HepG2 (cell line): ENCODE measurements around the gene MEP1B. TPM values are rescaled to one million over a fixed set of nuclear protein-coding genes. Genes with fewer than 3 reads are reported as not detected.
A peak's percentile ranks its signal among the peaks of the same experiment; 100 is the strongest.

Source experiments
- ATAC-seq: fragments of 200-7000 bp; cut with Tn5 transposase; 3 replicates; pipeline ENCODE4 v1.9.1; 2020; ENCODE audit warnings: mild to moderate bottlenecking, moderate library complexity
- BruUV-seq: library from RNA; stranded (reverse); fragments of 400-500 nt; replicated peaks from 2 replicates; lab custom pipeline; 2021; lab: Mats Ljungman, UMichigan
- CTCF ChIA-PET: fragments of 300-600 bp; formaldehyde crosslinking; extraction: SDS; loops from one replicate; lab custom pipeline; 2021; ENCODE audit warnings: low total read pairs, inconsistent platforms, low intra/inter-chr PET ratio; lab: Yijun Ruan, JAX
- POLR2A ChIA-PET: fragments of 350-600 bp; sonication (Branson Sonifier 250); formaldehyde crosslinking; loops from one replicate; lab custom pipeline; 2020; ENCODE audit warnings: antibody characterized with exemption, inconsistent platforms; lab: Yijun Ruan, JAX
- DNase-seq: peaks from one replicate; pipeline ENCODE4 v3.0.0-alpha.2; 2015; ENCODE audit warnings: low spot score
- FAIRE-seq: peaks from 3 replicates; lab custom pipeline; 2011; peaks lifted over from hg19 to GRCh38; lab: Jason Lieb, UNC
- H2AFZ ChIP-seq: one replicate; pipeline ENCODE4 v1.6.1; 2011; ENCODE audit warnings: low read length, inconsistent platforms
- H3K27ac ChIP-seq: fragments of 300-600 bp; 3 replicates; pipeline ENCODE4 v1.8.0; 2011; ENCODE audit warnings: mixed run types, mild to moderate bottlenecking, mixed read lengths, low read length, inconsistent platforms; ENCODE audit not compliant: insufficient read depth; ENCODE audit errors: extremely low read length
- H3K27me3 ChIP-seq, 2 experiments: fragments of 200-600 bp in 1 of 2; 2 replicates in 1 of 2; 3 replicates in 1 of 2; pipeline versions ENCODE4 v1.6.0 to v1.8.0; 2011; ENCODE audit warnings: low read length in 2 of 2, mild to moderate bottlenecking in 2 of 2, moderate library complexity in 2 of 2, inconsistent platforms in 1 of 2; ENCODE audit not compliant: insufficient read depth in 2 of 2, control insufficient read depth in 1 of 2
- H3K36me3 ChIP-seq, 2 experiments: fragments of 200-600 bp in 1 of 2; replicated peaks in 1 of 2; 2 replicates in 1 of 2; 3 replicates in 1 of 2; pipeline versions ENCODE4 v1.5.1 to v1.8.0; 2011; ENCODE audit warnings: low read length in 2 of 2, inconsistent platforms in 1 of 2; ENCODE audit not compliant: insufficient read depth in 2 of 2, control insufficient read depth in 1 of 2
- H3K4me1 ChIP-seq: 2 replicates; pipeline ENCODE4 v1.5.1; 2012; ENCODE audit warnings: low read length, inconsistent platforms; ENCODE audit not compliant: insufficient read depth
- H3K4me2 ChIP-seq: 2 replicates; pipeline ENCODE4 v1.6.0; 2011; ENCODE audit warnings: low read depth, low read length, inconsistent platforms
- H3K4me3 ChIP-seq, 3 experiments: fragments of 200-600 bp in 1 of 3; sonication (generic), shearing (Covaris generic) in 1 of 3; replicated peaks in 1 of 3; 2 replicates each; pipeline ENCODE4 v1.5.1; 2011 to 2016; ENCODE audit warnings: low read length in 3 of 3, inconsistent platforms in 2 of 3, low read depth in 2 of 3, mild to moderate bottlenecking in 2 of 3, control low read depth in 1 of 3, mixed read lengths in 1 of 3; ENCODE audit not compliant: insufficient read depth in 1 of 3
- H3K79me2 ChIP-seq: one replicate; pipeline ENCODE4 v1.6.1; 2011; ENCODE audit warnings: low read length, inconsistent platforms; ENCODE audit not compliant: insufficient read depth
- H3K9ac ChIP-seq: 2 replicates; pipeline ENCODE4 v1.6.0; 2011; ENCODE audit warnings: mild to moderate bottlenecking, low read depth, low read length, inconsistent platforms; ENCODE audit not compliant: insufficient read depth
- H3K9me3 ChIP-seq: 2 replicates; pipeline ENCODE4 v1.5.1; 2012; ENCODE audit warnings: mild to moderate bottlenecking, low read length
- H4K20me1 ChIP-seq: 2 replicates; pipeline ENCODE4 v1.6.0; 2011; ENCODE audit warnings: inconsistent platforms, mild to moderate bottlenecking, low read length, moderate library complexity; ENCODE audit not compliant: insufficient read depth
- CHD4 ChIP-seq: fragments of 200-600 bp; sonication (generic); IDR thresholded peaks from 2 replicates; pipeline ENCODE4 v1.7.0; 2017; ENCODE audit warnings: mild to moderate bottlenecking, low read length, borderline replicate concordance
- GABPB1 ChIP-seq: IDR thresholded peaks from 2 replicates; pipeline ENCODE4 v1.6.1; 2016; ENCODE audit warnings: mild to moderate bottlenecking, missing genetic modification reagents, moderate library complexity, missing compliant biosample characterization
- GATAD2A ChIP-seq: IDR thresholded peaks from 2 replicates; pipeline ENCODE4 v1.6.1; 2016
- HCFC1 ChIP-seq: fragments of 150-350 bp; IDR thresholded peaks from 2 replicates; pipeline ENCODE4 v1.6.1; 2014; ENCODE audit warnings: low read depth, low read length
- JDP2 ChIP-seq: sonication (generic); formaldehyde crosslinking; IDR thresholded peaks from 2 replicates; pipeline ENCODE4 v1.8.1; 2022; ENCODE audit warnings: missing genetic modification reagents, borderline replicate concordance
- NPAS2 ChIP-seq: sonication (generic); formaldehyde crosslinking; IDR thresholded peaks from 2 replicates; pipeline ENCODE4 v1.8.0; 2022; ENCODE audit warnings: mild to moderate bottlenecking, missing genetic modification reagents, borderline replicate concordance
- SMAD9 ChIP-seq: sonication (generic); formaldehyde crosslinking; IDR thresholded peaks from 2 replicates; pipeline ENCODE4 v1.5.1; 2020; ENCODE audit warnings: mild to moderate bottlenecking, missing genetic modification reagents
- TOE1 ChIP-seq: sonication (generic); formaldehyde crosslinking; IDR thresholded peaks from 2 replicates; pipeline ENCODE4 v1.4.0; 2020; ENCODE audit warnings: mild to moderate bottlenecking, missing genetic modification reagents
- TOPORS ChIP-seq: sonication (generic); formaldehyde crosslinking; IDR thresholded peaks from 2 replicates; pipeline ENCODE4 v1.8.0; 2023; ENCODE audit warnings: mild to moderate bottlenecking, missing genetic modification reagents
- ZBTB7A ChIP-seq: sonication (generic); formaldehyde crosslinking; IDR thresholded peaks from 2 replicates; pipeline ENCODE4 v1.8.0; 2022; ENCODE audit warnings: mild to moderate bottlenecking, missing genetic modification reagents
- ZNF136 ChIP-seq: sonication (generic); formaldehyde crosslinking; IDR thresholded peaks from 2 replicates; pipeline ENCODE4 v1.8.1; 2022; ENCODE audit warnings: low read depth, mild to moderate bottlenecking, moderate library complexity, missing genetic modification reagents
- ZNF274 ChIP-seq: sonication (generic); formaldehyde crosslinking; IDR thresholded peaks from 2 replicates; pipeline ENCODE4 v1.5.1; 2020; ENCODE audit warnings: mild to moderate bottlenecking, missing genetic modification reagents
- ZNF781 ChIP-seq: sonication (generic); formaldehyde crosslinking; IDR thresholded peaks from 2 replicates; pipeline ENCODE4 v1.5.1; 2020; ENCODE audit warnings: borderline replicate concordance, mild to moderate bottlenecking, missing genetic modification reagents; ENCODE audit errors: not compliant biosample characterization
- WGBS: methylation state at CpG from one replicate; pipeline ENCODE4 v1.1.6; 2017; ENCODE audit warnings: low lambda C conversion rate; 5-methylcytosine and 5-hydroxymethylcytosine counted together
- in situ Hi-C: cut with HindIII; loops from 2 replicates; pipeline ENCODE4 v1.10.0; 2017; ENCODE audit warnings: low pct_unique_long_range_greater_than_20kb; ENCODE audit not compliant: extremely low pct_ligation_motif_present
- intact Hi-C: fragments of 100-400 bp; cut with micrococcal nuclease; formaldehyde crosslinking; loops from one replicate; pipeline ENCODE4 v1.10.0; 2022; ENCODE audit not compliant: unreplicated experiment
- polyA plus RNA-seq, 8 experiments: library from polyadenylated mRNA; depleted of rRNA in 3 of 8; stranded (reverse) in 7 of 8; unstranded in 1 of 8; fragments of >200 nt; fragmentation: Illumina TruSeq in 4 of 8; extraction: Trizol in 4 of 8; gene quantifications; 2 replicates each; pipeline versions ENCODE4 v1.2.1 to v1.2.3, GENCODE V29; 2011 to 2016; ENCODE audit warnings: low read depth in 4 of 8, missing spikeins in 1 of 8, mixed read lengths in 1 of 8; ENCODE audit not compliant: insufficient read depth in 1 of 8
- total RNA-seq, 5 experiments: library from RNA; depleted of rRNA; stranded (reverse); fragments of >200 nt; fragmentation: Illumina TruSeq; extraction: Trizol; gene quantifications; 2 replicates each; pipeline ENCODE4 v1.2.3, GENCODE V29; 2016; ENCODE audit warnings: low read depth in 1 of 5
- TF ChIP-seq, protein P1 (sequence below), 2 experiments: sonication (generic) in 1 of 2; formaldehyde crosslinking in 1 of 2; IDR thresholded peaks; 2 replicates each; pipeline versions ENCODE4 v1.4.0 to v1.6.1; 2016 to 2020; ENCODE audit warnings: borderline replicate concordance in 1 of 2, low read depth in 1 of 2, mild to moderate bottlenecking in 1 of 2, missing genetic modification reagents in 1 of 2

The MEP1B gene
- total and polyA plus RNA-seq, 2 of the 13 experiments (the other 11 are each of a cell fraction or from before 2014, with no cell fraction given): not detected

GRCh38 chr18:32148185-32148870 is 41.5 kb upstream of the MEP1B start:
- in situ Hi-C loops: no loop called here
- ATAC-seq: no peak
- TF ChIP-seq, protein P1, sequence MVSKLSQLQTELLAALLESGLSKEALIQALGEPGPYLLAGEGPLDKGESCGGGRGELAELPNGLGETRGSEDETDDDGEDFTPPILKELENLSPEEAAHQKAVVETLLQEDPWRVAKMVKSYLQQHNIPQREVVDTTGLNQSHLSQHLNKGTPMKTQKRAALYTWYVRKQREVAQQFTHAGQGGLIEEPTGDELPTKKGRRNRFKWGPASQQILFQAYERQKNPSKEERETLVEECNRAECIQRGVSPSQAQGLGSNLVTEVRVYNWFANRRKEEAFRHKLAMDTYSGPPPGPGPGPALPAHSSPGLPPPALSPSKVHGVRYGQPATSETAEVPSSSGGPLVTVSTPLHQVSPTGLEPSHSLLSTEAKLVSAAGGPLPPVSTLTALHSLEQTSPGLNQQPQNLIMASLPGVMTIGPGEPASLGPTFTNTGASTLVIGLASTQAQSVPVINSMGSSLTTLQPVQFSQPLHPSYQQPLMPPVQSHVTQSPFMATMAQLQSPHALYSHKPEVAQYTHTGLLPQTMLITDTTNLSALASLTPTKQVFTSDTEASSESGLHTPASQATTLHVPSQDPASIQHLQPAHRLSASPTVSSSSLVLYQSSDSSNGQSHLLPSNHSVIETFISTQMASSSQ (IDR thresholded peaks at IDR 0.05; ENCODE audit: low read depth): 0 out of 2 replicates have a peak, but pooled peaks have one; percentile 41
- TF ChIP-seq, protein P1 (CRISPR knock-in tag; IDR thresholded peaks at IDR 0.05; ENCODE audit: borderline replicate concordance): no peak; the same call in 1 of the 2 replicates
- no peak for TF ChIP-seq ZNF781 (CRISPR knock-in tag)
- 0 out of 2 replicates have a peak, but pooled peaks have one; percentile 33 for TF ChIP-seq GATAD2A (CRISPR knock-in tag)
- TF ChIP-seq CHD4: no peak
- no peak for TF ChIP-seq JDP2 (CRISPR knock-in tag)
- TF ChIP-seq TOPORS: no peak
- TF ChIP-seq HCFC1: no peak
- TF ChIP-seq TOE1 (CRISPR knock-in tag): no peak
- no peak for TF ChIP-seq GABPB1
- TF ChIP-seq NPAS2 (CRISPR knock-in tag): no peak
- no peak for TF ChIP-seq SMAD9 (CRISPR knock-in tag)
- TF ChIP-seq ZNF274 (CRISPR knock-in tag): no peak
- TF ChIP-seq ZNF136 (CRISPR knock-in tag): no peak
- no peak for TF ChIP-seq ZBTB7A (CRISPR knock-in tag)

More at GRCh38 chr18:32148185-32148870, 41.5 kb upstream of the MEP1B start:
- peaks cover 23% of the 10 kb centered on the region for H3K4me1 ChIP-seq
- no peak overlapping the region for H3K4me2 ChIP-seq
- intact Hi-C loops: no loop called here
- ChIA-PET CTCF (no interaction called here), POLR2A (no interaction called here)
- H3K36me3 ChIP-seq: no peaks in the 10 kb centered on the region
- no peaks in the 10 kb centered on the region for H3K79me2 ChIP-seq
- H3K9me3 ChIP-seq: no peaks in the 10 kb centered on the region
- FAIRE-seq: no peak
- peak; percentile 44 for DNase-seq
- H2AFZ ChIP-seq: no peak overlapping the region
- H3K9ac ChIP-seq: no peak overlapping the region
- H3K4me3 ChIP-seq: no peak overlapping the region
- no peak overlapping the region for H3K27ac ChIP-seq
- no TSS peak for BruUV-seq
- H3K27me3 ChIP-seq: no peaks in the 10 kb centered on the region
- H4K20me1 ChIP-seq: no peaks in the 10 kb centered on the region
- 23% methylated on average over 2 of the region's 2 CpGs for WGBS
